ENCODE measurements around the gene WHRN.

Gene WHRN

DNA sequence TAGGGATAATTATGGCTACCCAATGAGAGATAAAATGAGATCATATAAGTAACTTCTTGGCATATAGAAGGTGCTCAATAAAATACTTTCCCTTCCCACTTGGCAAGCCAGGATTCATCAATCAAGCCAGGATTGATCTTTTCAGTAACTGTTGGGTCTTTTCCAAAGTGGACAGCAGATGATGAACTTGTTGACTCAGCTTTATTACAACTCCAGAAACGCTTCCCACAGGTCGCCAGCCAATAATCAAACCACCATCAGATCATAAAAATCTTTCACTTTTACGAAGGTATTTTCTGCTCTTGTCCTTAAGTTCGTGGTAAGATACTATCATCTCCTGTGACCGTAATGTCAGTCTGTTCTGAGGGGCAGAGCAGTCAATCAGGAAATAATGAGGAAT, 39.8 kb upstream of the WHRN start:
- no peak for DNase-seq (ENCODE audit: low read depth)
- TF ChIP-seq, protein P1, sequence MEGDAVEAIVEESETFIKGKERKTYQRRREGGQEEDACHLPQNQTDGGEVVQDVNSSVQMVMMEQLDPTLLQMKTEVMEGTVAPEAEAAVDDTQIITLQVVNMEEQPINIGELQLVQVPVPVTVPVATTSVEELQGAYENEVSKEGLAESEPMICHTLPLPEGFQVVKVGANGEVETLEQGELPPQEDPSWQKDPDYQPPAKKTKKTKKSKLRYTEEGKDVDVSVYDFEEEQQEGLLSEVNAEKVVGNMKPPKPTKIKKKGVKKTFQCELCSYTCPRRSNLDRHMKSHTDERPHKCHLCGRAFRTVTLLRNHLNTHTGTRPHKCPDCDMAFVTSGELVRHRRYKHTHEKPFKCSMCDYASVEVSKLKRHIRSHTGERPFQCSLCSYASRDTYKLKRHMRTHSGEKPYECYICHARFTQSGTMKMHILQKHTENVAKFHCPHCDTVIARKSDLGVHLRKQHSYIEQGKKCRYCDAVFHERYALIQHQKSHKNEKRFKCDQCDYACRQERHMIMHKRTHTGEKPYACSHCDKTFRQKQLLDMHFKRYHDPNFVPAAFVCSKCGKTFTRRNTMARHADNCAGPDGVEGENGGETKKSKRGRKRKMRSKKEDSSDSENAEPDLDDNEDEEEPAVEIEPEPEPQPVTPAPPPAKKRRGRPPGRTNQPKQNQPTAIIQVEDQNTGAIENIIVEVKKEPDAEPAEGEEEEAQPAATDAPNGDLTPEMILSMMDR (IDR thresholded peaks at IDR 0.05; ENCODE audit: insufficient read depth, low read depth, low read length, missing control alignments), result no peak
- no peak overlapping the region for H3K4me3 ChIP-seq (ENCODE audit: low read depth, low read length)

DNA sequence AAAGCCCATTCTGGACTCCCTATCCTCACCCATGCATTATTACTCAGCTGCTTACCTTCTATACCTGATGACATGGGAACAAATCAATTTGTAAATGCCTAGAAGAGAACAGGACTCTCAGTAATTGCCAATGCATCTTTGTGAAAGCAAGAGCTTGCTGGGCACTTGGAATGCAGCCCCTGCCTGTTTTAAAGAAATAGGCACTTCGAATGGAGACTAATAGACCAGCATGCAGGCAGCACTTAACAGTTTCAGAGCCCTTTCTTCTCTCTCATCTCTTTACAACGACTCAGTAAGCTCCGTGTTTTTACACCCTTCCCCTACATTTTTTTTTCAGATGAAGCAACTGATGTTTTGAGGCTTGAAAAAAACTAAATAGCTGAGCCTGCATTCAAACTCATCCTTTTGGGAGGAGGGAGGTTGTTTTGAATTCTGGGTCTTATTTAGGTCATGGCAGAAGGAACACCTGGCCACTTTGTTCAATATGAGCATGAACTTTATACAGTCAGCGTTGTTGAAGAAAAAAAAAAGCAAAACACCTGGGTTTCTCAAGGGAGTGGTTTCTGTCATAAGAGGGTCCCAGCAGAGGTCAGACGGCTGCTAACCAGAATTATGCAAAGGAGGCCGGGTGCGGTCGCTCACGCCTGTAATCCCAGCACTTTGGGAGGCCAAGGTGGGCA, 34.6 kb upstream of the WHRN start:
- TF ChIP-seq, protein P1 (IDR thresholded peaks at IDR 0.05; ENCODE audit: insufficient read depth, low read depth, low read length, missing control alignments), result no peak
- no peak for DNase-seq (ENCODE audit: low read depth)
- no peak overlapping the region for H3K4me3 ChIP-seq (ENCODE audit: low read depth, low read length)

DNA sequence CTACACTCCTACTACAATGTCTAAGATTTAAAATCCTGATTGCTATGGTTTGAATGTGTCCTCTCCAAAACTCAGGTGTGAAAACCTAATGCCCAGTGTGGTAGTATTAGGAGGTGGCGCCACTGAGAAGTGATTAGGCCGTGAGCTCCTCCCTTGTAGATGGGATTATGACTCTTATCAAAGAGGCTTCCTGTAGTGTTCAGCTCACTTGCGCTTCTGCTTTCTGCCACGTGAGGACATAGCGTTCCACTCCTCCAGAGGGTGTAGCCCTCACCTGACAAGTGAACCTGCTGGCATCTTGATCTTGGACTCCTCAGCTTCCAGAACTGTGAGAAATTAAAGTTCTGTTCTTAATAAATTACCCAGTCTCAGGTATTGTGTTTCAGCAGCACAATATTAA, 33.0 kb upstream of the WHRN start:
- TF ChIP-seq, protein P1 (IDR thresholded peaks at IDR 0.05; ENCODE audit: insufficient read depth, low read depth, low read length, missing control alignments), result peak; percentile 37
- DNase-seq (ENCODE audit: low read depth), result peak; percentile 57
- no peak overlapping the region for H3K4me3 ChIP-seq (ENCODE audit: low read depth, low read length)

DNA sequence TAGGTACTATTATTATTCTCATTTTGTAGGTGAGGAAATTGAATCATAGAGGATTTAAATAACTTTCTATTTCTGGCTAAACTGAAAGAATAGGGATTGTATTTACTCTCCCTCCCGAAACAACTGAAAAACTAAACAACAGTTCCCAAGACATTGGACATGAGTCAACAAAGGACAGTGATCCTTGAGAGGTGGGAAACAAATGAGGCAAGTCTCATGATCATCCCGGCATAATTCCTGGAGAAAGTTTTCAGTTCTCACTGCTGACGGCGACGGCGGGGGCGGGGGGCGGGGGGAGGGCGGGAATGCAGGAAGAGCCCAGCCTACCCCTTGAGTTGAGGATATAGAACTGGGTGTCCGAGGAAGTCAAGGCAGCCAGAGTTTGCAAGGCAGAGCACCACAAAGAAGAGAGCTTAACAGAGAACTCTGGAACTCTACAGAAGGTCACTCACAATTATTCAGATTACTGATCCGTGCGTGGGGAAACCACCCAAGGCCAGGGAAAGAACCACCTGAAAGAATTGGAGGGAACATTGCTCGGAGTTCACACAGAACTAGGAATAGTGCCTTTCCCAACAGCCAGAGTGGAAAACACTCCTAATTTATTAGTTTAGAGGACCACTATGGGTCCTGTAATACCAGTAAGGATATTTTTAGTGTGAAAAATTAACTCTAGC, 27.4 kb upstream of the WHRN start:
- no peak overlapping the region for H3K4me3 ChIP-seq (ENCODE audit: low read depth, low read length)
- TF ChIP-seq, protein P1 (IDR thresholded peaks at IDR 0.05; ENCODE audit: insufficient read depth, low read depth, low read length, missing control alignments), result no peak
- no peak for DNase-seq (ENCODE audit: low read depth)

DNA sequence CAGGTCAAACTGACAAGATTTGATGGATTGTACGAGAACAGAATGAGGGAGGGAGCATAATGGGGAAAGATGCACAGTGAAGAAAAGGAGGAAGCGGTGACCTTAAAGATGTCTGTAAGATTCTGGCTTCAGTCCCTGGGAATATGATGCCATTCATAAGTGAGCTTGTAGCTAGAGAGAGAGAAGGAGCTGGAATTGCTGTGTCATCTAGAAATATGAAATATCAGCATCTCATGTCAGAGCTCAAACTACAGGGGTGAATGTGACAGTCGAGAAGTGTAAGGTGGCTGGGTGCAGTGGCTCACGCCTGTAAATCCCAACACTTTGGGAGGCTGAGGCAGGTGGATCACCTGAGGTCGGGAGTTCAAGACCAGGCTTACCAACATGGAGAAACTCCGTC, 24.0 kb upstream of the WHRN start:
- no peak for DNase-seq (ENCODE audit: low read depth)
- no peak overlapping the region for H3K4me3 ChIP-seq (ENCODE audit: low read depth, low read length)
- TF ChIP-seq, protein P1 (IDR thresholded peaks at IDR 0.05; ENCODE audit: insufficient read depth, low read depth, low read length, missing control alignments), result no peak

DNA sequence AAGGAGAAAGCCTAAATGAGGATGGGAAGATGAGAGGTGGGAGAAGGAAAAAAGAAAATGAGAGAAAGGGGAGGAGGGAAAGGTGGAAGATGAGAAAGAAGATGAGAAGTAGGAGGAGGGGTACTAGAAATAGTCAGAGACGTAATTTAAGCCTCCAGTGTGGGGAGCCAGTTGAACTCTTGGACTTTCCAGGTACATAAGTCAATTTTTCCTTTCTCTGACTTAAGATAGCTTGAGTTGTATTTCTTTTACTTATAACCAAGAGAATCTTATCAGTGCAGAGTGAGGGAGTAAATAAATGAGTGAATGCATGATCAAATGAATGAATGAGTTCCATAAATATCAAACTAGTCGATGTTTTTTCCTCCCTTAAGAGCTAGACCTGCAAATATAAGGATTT, 21.5 kb upstream of the WHRN start:
- TF ChIP-seq, protein P1 (IDR thresholded peaks at IDR 0.05; ENCODE audit: insufficient read depth, low read depth, low read length, missing control alignments), result no peak
- no peak for DNase-seq (ENCODE audit: low read depth)
- no peak overlapping the region for H3K4me3 ChIP-seq (ENCODE audit: low read depth, low read length)

Measured in GM12865 (cell line).